HCT116 (cell line): ENCODE results near the gene ADGRV1.

Experiments
- CBX3 ChIP-seq: IDR thresholded peaks from 2 replicates; pipeline ENCODE4 v1.6.1; 2012; ENCODE audit warnings: low read depth
- CEBPB ChIP-seq: IDR thresholded peaks from 2 replicates; pipeline ENCODE4 v1.6.1; 2012; ENCODE audit warnings: low read depth
- FOSL1 ChIP-seq: IDR thresholded peaks from 2 replicates; pipeline ENCODE4 v1.6.1; 2012; ENCODE audit warnings: low read depth
- JUND ChIP-seq: IDR thresholded peaks from 2 replicates; pipeline ENCODE4 v1.6.1; 2012
- POLR2A ChIP-seq: IDR thresholded peaks from 2 replicates; pipeline ENCODE4 v1.7.0; 2011; ENCODE audit warnings: borderline replicate concordance; ENCODE audit not compliant: insufficient read depth, insufficient read length; ENCODE audit errors: extremely low read depth
- POLR2AphosphoS5 ChIP-seq: IDR thresholded peaks from 2 replicates; pipeline ENCODE4 v1.6.1; 2011; ENCODE audit warnings: mild to moderate bottlenecking, low read depth, low read length, moderate library complexity
- RAD21 ChIP-seq: IDR thresholded peaks from 2 replicates; pipeline ENCODE4 v1.6.1; 2012; ENCODE audit warnings: low read depth, mild to moderate bottlenecking
- SIN3A ChIP-seq: IDR thresholded peaks from 2 replicates; pipeline ENCODE4 v1.6.1; 2012; ENCODE audit warnings: low read depth
- SP1 ChIP-seq: IDR thresholded peaks from 2 replicates; pipeline ENCODE4 v1.6.1; 2012; ENCODE audit warnings: low read depth
- ZNF274 ChIP-seq: fragments of 200-500 bp; sonication (Bioruptor generic); IDR thresholded peaks from 2 replicates; pipeline ENCODE4 v1.6.1; 2014; ENCODE audit warnings: mild to moderate bottlenecking, low read depth, low read length, inconsistent platforms
- TF ChIP-seq, protein P1 (sequence below), 3 experiments: fragments of 200-600 bp in 1 of 3; sonication (generic) in 1 of 3; IDR thresholded peaks in 2 of 3; conservative IDR thresholded peaks in 1 of 3; 2 replicates each; pipeline ENCODE4 v1.5.1; 2012 to 2017; ENCODE audit warnings: low read depth in 2 of 3, low read length in 2 of 3, antibody characterized with exemption in 1 of 3, borderline replicate concordance in 1 of 3, control low read depth in 1 of 3, mild to moderate bottlenecking in 1 of 3, mixed read lengths in 1 of 3, mixed run types in 1 of 3, moderate library complexity in 1 of 3; ENCODE audit not compliant: insufficient read depth in 1 of 3
- TF ChIP-seq, protein P2 (sequence below): IDR thresholded peaks from 2 replicates; pipeline ENCODE4 v1.6.1; 2012; ENCODE audit warnings: low read depth
- TF ChIP-seq, protein P3 (sequence below): IDR thresholded peaks from 2 replicates; pipeline ENCODE4 v1.6.1; 2012

DNA sequence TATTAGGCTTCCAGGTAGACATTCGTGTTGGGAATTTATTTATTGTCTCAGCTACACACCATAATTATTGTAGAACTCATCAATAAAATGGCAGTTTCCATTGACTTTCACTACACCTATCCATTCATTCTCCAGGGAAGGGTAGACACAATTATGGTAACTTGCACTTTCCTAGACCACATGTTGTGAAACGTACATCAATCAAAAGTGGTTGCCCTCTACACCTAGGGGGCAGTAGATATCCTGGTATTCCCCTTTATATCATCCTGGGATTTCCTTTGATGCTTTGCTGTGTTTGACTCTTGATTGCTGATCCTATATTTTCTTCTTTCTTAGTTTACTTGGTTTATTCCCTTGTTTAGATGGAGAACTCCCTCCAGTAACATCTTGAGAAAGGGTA, 47.9 kb downstream of the ADGRV1 start:
- TF ChIP-seq, protein P1, sequence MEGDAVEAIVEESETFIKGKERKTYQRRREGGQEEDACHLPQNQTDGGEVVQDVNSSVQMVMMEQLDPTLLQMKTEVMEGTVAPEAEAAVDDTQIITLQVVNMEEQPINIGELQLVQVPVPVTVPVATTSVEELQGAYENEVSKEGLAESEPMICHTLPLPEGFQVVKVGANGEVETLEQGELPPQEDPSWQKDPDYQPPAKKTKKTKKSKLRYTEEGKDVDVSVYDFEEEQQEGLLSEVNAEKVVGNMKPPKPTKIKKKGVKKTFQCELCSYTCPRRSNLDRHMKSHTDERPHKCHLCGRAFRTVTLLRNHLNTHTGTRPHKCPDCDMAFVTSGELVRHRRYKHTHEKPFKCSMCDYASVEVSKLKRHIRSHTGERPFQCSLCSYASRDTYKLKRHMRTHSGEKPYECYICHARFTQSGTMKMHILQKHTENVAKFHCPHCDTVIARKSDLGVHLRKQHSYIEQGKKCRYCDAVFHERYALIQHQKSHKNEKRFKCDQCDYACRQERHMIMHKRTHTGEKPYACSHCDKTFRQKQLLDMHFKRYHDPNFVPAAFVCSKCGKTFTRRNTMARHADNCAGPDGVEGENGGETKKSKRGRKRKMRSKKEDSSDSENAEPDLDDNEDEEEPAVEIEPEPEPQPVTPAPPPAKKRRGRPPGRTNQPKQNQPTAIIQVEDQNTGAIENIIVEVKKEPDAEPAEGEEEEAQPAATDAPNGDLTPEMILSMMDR (IDR thresholded peaks at IDR 0.05 in 2 of 3, conservative IDR thresholded peaks at IDR 0.05 in 1 of 3; ENCODE audit: borderline replicate concordance in 1 of 3, insufficient read depth in 1 of 3, low read depth in 2 of 3, low read length in 2 of 3) = peak; percentile 35 to 70 (median 67); a peak in 5 of 6 replicates
- TF ChIP-seq CEBPB (no peak), CBX3 (0 out of 2 replicates have a peak, but pooled peaks have one; percentile 12), RAD21 (peak; percentile 55), FOSL1 (no peak), ZNF274 (no peak), SIN3A (no peak), POLR2A (no peak), SP1 (no peak), JUND (no peak), POLR2AphosphoS5 (no peak)
- TF ChIP-seq, protein P2, sequence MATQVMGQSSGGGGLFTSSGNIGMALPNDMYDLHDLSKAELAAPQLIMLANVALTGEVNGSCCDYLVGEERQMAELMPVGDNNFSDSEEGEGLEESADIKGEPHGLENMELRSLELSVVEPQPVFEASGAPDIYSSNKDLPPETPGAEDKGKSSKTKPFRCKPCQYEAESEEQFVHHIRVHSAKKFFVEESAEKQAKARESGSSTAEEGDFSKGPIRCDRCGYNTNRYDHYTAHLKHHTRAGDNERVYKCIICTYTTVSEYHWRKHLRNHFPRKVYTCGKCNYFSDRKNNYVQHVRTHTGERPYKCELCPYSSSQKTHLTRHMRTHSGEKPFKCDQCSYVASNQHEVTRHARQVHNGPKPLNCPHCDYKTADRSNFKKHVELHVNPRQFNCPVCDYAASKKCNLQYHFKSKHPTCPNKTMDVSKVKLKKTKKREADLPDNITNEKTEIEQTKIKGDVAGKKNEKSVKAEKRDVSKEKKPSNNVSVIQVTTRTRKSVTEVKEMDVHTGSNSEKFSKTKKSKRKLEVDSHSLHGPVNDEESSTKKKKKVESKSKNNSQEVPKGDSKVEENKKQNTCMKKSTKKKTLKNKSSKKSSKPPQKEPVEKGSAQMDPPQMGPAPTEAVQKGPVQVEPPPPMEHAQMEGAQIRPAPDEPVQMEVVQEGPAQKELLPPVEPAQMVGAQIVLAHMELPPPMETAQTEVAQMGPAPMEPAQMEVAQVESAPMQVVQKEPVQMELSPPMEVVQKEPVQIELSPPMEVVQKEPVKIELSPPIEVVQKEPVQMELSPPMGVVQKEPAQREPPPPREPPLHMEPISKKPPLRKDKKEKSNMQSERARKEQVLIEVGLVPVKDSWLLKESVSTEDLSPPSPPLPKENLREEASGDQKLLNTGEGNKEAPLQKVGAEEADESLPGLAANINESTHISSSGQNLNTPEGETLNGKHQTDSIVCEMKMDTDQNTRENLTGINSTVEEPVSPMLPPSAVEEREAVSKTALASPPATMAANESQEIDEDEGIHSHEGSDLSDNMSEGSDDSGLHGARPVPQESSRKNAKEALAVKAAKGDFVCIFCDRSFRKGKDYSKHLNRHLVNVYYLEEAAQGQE = no peak
- TF ChIP-seq, protein P3, sequence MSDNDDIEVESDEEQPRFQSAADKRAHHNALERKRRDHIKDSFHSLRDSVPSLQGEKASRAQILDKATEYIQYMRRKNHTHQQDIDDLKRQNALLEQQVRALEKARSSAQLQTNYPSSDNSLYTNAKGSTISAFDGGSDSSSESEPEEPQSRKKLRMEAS = no peak
